Activated T-cell treated with anti-CD3 and anti-CD28 coated beads, Interleukin-2, amount 50 U/mL, for 48 hours (primary cell): Measurements from ENCODE around the gene RGS3.

Experiments used
- DNase-seq, 2 experiments: peaks; one replicate each; pipeline ENCODE4 v3.0.0-alpha.2; 2020

Gene RGS3

DNA sequence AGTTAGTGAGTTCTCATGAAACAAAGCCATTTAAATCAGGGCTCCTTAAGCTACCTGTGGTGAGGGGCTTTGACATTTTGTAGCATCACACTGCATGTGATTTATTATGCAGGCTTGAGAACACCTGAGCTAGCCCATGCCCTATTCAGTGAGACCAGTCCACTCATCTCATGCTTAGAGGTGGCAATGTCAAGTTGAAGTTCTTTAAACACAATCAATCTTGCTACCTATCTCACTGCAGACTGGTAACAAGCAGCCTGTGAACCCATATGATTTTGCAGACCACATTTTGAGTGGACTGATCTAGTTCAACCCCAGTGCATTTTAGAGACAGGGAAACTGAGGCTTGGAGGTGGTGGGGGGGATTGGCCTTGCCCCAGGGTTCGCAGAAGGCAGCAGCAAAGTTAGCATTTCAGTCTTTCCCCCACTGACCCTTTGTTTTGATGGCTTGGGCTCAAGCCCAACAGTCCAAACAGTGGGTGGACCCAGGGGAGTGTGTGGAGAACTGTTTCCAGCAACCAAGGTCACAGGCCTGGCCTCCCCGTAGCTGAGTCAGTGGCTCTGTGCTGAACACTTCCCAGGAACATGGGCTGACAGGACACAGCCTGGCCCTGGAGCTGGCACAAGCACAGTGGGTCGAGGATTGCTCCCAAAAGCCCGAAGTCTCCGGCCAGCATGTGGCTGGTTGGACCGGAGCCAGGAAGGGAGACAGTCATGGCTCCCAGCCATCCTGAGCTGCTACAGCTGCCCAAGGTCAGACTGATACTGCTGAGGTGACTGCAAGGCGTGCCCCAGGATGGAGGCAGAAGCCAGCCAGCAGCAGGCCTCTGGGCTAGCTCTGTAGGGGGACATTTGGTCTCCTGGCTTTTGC, 95.3 kb downstream of the RGS3 start:
- no peak for DNase-seq

DNA sequence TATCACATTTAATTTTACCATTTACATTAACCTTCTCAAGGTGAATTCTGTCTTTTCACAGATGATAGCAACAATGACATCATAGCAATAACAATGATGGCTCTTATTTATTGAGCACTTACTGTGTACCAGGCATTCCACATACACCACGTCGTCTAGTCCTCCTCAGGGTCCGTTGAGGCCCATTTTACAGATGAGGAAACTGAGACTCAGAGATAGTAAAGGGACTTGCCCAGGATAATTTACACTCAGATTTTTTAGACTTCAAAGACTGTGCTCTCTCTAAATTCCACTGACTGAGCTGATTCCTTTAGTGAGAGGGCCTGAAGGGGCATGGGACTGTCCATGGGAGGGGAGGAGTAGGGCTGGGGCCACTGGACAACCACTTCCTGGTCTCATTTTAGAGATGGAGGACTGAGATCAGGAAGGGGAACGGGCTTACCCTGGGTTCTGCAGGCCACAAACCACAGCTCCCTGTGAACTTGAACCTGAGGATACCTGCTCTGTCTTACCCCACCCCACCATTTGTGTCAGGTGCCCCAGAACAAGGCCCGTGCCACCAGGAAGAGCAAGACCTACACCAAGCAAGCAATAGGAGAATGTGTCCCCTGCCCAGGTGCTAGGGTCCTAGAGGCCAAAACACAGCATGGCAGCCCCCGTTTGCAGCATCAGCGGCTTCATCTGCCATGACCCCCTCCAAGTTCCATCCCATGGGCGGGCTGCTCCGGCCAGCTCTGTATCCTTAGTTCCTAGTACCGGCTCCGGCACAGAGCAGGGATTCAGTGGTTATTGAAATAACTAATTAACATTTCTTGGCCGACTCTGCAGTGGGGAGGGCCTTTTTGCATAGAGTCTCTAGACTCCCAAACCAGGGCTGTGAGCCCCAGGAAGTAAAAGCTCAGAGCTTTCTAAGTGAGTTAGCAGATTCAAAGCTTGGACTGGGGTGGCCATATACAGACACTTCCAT, 96.6 kb downstream of the RGS3 start:
- no peak for DNase-seq

DNA sequence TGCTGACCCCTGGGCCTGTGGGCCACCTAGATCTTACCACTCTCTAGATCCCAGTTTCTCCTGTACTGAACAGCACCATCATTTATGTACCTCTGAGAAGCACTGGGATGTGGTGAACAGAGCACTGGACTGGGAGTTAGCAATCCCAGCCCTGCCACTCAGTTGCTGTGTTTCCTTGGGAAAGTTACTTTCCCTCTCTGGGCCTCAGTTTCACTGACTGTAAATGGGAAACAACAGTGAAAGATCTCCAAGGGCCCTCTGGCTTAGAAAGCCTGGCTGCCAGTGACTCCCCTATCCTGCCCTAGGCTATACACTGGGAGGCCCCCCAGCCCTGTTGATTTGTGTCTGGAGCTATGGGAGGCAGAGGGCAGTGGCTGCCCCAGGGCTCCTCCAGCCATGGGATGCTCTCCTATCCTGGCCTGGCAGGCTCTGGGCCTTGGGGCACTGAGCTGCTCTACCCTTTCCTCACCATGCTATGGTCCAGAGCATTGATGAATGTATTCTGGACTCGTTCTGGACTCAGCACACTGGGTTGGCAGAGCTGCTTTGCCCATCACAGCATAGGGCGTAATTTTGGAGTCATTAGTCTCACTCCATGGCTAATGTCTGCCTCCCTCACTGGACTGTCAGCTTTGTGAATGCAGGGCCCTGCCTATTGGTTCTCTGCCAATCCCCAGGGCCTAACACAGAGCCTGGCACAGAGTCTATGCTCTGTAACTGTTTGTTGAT, 99.3 kb downstream of the RGS3 start:
- DNase-seq: no peak

DNA sequence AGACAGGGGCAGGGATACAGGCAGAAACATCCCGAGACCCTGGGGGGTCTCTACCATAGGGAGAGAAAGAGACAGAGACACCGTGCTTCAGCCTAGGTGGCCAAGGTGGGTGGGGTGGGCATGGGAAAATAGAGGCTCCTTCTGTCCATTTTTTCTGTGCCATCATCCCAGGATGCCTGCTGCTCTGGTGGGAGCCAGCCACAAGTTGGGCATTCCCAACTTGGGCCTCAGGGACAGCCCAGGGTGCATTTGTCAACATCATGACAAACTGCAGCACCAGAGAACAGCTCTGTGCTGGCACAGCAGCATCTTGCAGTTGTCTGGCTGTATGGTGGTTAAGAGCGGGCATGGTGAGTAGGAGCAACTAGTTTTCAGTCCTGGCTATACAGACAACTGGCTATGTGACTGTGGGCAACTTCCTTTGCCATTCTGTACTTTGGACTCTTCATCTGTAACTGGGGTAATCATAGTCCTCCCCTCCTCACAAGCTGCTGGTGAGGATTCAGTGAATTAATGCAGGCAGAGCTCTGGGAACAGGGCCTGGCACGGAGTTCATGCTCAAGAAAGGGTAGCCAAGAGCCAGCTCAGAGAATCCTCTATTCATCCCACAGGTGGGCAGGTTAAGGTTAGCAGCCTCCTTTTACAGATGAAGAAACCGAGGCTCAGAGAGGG, 100.4 kb downstream of the RGS3 start:
- no peak for DNase-seq

DNA sequence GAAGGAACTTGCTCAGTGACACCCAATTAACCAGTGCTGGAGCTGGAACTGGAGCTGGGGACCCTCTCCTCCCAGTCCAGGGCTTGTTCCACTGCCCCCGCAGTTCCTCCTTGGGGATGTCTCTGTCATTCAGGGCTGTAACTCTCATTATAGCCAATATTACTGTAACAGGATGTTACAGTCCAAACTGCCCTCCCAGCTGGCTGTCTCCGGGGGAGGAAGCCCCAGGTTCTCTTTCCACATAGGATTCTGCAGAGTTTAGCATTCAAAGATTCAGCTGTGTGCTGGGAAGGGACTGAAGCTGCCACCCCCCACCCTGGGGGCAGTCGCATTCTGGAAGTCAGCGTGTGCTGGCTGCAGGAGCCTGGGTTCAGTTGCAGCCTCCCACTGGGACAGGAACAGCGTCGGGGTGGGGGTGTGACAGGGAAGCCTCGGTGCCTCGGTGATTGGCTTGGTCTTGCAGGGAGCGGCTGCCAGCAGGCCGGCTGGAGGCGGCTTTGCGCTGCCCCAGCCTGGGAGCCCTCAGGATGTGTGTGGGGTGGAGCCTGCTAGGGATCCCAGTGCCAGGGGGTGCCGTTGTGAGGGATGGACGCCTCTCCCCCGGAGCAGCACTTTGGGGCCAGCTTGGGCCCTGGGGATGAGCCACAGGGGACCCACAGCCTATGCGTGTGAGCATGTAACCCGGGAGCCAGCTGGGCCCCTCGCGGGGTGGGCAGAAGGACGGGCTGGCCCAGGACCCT, 101.1 kb downstream of the RGS3 start:
- no peak for DNase-seq

DNA sequence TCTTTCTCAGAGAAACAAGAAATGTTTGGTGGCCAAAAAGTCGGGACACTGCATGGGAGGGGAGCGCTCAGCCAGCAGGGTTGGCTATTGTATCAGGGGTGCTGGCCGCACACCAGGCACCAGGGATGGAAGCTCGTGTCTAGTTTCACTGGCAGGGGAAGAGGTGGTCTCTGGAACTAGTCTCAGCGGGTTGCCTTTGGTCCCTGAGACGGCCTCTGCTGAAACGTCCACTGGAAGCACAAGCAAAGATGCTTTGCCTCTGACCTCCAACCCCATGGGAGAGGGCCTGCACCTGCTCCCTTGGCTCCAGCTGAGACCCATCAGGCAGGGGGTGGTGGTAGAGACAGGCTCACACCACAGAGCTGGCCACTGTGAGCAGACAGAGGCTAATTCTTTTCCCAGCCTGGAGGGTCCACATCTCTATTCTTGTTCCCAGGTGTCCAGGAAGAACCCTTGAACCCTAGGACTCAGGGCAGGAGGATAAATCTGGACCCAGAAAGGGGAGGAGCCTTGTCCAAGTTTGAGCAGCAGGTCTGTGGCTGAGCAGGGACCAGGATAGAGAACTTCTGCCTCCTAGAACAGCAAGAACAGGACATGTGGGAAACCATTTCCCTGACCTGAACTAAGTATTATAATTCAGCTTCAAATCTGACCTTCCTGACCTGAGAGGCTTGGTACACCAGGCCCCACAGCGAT, 102.6 kb downstream of the RGS3 start:
- DNase-seq: no peak

DNA sequence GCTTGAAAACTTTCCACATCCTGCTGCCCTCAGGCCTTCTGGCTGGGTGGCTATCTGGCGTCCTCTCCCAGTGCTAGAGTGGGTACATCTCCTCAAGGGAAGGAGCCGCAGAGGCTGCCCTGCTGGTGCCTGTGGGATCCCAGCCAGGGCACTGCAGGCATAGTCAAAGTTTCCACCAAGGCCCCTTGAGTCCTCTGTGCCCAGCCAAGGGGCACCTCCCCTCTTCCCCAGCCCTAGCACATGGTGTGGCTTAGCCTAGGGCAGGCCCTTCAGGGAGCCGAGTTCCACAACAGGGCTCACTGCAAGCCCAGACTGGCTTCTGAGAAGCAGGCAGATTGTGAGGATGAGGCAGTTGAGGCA, 103.2 kb downstream of the RGS3 start:
- DNase-seq: no peak

DNA sequence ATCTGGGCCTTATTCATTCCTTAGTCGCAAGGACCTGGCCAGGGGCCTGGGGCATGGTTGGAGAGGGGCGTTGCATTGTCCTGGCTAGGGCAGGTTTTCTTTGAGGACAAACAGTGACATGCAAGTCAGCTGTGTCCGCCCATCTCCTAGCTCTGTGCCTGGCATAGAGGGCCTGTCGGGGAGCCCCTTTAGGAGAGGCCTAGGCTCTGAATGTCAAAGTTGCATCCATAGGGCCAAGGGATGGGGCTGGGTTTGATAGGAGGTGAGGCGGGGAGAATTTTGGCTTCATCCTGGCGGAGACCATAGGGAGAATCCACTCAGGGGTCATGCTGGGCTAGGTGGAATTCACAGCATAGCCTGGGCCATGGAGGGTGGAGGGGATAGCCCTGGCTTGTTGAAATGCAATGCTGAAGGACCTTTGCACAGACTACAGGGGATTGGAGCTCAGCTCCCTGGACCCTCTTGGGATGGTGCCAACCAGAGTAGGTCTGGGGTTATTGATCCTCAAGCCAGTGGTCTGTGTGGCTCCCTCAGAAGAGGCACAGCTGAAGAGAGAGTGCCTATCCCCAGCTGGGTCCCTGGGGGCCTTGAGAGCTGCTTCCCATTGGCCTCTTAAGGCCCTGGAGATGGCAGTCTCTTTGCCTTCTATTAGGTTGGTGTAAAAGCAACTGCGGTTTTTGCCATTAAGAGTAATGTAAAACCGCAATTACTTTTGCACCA, 104.0 kb downstream of the RGS3 start:
- DNase-seq: no peak

DNA sequence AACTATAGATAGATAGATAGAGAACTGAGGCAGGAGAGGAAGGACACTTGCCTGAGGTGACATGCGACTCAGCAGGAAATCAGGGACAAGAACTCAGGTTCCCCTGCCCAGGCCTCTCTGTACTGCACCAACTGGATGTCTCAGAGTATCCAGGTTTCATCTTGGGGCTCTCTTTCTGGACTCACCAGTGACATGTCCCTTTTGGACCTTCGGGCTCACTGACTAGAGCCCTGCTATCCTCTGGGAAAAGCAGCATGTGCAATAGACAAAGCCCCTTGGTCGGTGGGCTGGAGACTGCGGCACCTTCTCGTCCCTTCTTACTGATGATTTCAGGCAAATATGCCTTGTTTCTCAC, 104.5 kb downstream of the RGS3 start:
- no peak for DNase-seq

DNA sequence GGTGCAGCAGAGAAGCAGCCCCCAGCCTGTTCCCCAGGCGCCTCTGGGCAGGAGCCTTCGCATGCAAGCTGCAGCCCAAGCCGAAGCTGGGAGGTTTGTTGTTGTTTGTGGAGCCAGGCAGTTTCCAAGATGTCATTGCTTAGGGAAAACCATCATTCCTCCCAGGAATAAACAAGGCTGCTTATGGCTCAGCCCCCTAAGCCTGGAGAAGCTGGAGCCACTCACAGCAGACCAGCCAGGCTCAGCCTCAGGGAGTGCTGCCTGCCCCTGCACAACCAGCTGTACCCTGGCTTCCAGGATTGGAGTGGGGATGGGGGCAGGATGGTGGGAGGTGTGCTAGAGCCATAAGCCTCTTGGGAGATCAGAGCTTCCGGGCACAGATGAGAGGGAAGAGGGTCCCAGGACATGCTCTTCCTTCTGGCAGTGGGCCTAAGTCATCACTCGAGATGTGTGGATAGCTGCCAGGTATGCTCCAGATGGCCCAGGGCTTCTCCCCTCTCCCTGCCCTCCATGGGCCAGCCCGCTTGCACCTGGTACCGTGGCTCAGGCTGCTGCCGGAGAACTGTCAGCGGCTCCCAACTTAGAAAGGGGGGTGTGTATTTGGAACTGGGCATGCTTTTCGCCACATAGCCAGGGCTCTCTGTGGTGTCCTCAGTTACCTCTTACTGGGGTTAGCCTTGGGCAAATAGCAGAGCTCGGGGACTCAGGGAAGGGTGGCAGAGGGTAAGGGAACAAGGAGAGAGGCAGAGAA, 105.2 kb downstream of the RGS3 start:
- DNase-seq: no peak

DNA sequence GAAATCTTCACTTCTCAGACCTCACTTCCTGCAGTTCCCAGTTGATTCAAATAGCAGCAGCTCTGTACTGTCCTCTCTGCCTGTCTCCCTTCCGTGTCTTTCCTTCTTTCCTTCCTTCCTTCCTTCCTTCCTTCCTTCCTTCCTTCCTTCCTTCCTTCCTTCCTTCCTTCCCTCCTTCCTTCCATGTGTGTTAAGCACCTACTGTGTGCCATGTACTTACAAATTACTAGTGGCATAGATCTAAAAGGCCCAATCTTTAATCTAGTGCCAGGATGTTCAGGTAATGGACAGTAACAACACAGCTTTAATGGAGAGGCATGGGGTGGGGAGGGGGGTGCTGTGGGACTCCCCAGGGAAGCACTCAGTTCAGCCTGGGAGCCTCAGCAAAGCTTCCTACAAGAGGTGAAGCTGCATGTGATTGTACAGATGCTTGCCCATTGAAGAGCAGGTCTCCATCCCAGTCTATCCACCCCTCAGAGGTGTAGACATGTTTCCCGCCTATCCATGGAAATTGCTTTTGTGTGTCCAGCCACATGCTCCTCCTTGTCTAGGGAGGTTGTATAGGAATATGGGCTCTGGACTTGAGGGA, 106.0 kb downstream of the RGS3 start:
- no peak for DNase-seq

DNA sequence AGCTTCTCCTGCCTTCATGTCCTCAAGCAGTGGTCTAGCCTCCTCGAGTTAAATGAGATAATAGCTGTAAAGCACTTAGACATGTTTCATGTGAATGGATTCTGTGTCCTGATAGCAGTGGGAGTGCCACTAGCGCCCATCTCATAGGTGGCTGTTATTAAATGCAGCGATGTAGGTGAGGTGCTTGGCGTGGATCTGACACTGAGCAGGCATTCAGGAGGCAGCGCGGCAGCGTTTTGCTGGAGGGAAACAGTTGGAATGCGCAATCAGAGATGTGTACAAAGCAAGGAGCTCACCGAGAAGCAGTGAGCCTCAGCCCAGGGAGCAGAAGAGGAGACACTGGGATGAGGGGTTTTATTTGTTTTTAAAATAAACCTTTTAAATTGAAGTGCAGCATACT, 106.6 kb downstream of the RGS3 start:
- no peak for DNase-seq

DNA sequence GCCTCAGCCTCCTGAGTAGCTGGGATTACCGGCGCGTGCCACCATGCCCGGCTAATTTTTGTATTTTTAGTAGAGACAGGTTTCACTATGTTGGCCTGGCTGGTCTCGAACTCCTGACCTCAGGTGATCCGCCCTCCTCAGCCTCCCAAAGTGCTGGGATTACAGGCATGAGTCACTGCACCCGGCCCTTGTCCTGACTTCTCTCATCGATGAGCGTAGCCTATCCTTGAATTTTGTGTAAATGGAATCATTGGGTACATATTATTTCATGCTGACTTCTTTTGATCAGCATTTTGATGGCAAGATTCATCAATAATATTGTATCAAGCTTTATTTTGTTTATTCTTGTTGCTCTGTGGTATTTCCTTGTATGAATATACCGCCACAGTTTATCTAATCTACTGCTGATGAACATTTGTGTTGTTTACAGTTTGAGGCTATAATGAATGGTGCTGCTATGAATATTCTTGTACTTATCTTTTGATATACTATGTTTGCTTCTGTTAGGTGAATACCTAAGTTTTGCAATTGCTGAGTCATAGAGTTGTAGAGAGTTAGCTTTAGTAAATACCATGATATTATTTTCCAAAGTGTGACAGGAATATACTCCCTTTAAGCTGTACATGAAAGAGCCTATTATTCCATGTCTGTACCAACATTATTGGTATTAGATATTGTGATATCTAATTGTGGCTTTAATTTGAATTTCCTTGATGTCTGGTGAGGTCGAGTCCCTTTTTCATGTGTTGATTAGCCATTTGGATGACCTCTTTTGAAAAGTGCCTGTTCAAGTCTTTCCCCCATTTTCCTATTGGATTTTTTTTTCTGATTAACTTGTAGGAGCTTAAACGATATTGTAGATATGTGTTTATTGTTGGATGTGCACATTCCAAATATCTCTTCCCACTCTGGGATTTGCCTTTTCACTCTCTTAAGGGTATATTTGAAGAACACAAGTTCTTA, 107.5 kb downstream of the RGS3 start:
- DNase-seq: no peak

DNA sequence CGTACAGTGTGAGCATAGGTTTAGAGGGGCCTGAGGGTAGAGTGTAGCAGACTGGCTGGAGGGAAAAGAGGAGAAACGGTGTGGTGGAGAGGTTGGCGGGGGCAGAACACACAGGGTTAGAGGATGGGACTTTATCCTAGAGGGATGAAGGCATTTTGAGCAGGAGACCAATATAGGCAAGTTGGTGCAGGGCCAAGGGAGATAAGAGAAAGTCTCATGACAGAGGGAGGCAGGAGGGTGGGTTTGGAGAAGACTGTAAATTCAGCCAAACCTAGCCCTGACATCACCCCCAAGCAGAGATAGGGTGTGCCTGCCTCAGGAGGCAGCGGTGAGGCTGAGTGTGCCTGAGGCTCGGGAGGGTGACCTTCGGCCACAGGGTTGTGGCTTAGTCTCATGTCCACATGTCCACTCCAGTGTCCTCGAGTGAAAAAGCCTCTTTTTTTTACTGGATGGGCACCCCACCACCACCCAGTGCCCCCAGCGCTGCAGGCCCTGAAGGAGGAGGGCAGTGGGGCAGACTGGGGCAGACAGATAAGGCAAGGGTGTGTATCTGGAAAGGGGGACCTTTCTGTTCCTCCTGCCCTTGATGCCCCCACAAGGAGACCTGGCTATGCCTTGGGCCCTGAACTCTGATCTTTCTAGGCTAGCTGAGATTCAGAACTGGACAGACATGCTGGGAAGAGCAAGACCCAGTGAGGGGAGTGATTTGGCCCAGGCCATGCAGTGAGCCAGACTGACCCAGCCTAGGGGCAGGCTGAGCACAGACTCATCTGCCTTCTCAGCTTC, 108.7 kb downstream of the RGS3 start:
- no peak for DNase-seq

DNA sequence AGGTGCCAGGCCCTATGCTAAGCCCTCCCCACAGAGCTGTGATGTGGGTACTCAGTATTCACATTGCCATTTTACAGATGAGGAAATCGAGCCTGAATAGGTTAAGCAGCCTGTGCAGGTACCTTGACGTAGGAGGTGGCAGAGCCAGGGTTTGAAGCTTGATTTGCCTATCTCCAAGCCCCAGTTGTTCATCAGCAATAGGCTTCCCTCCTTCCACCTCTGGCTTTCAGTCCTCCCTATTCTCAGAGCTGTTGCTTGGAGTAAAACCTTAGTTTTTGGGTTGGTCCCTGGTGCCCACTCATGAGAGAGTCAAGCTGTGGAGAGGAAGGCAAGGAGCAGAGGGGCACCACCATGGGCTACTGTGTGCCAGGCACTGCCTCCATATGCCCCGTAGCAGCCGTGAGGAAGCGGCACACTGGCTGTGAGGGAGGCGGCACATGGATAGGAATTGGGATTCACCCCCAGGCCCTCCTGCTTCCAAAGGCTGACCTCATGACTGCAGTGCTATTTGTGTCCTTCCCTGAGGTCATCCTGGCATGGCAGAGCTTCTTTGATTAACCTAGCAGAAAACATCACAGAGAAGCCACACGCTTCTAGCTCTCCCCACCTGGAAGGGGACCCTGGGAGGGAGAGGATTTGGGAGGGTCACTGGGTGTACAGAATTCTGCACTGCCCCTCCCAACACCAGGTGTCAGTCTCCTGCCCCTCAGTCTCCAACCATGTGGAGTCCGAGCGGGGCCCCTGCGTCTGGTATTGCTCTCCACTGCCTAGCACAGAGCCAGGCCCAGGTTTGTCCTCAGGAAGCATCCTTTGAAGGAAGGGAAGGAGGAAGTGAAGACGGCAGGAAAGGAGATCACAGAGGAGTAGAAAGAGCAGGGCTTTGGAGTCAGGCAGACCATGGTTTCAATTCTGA, 109.8 kb downstream of the RGS3 start:
- DNase-seq: no peak

DNA sequence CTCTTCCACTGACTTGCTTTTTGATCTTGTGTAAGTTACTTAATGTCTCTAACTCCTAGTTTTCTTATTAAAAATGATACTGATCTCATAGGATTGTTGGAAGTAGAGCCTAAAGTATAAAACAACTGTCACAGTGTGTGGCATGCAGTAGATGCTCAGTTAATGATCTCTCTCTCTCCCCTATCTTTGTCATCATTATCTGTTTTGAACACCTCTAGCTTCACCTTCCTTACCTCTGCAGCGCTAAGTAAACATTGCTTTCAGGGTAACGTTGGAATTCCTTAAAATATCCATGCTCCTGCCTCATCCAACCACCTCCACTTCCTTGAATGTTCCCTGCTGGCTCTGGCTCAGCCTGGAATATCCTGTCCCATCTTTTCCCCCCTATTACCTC, 110.4 kb downstream of the RGS3 start:
- no peak for DNase-seq
